Activated CD4-positive, alpha-beta T cell treated with anti-CD3 and anti-CD28 coated beads for 36 hours (primary cell): ENCODE results near the gene LSM2. TPM values are rescaled to one million over a fixed set of nuclear protein-coding genes. Genes with fewer than 3 reads are reported as not detected.

ENCODE experiments used
- ATAC-seq: fragments of 200-7000 bp; cut with Tn5 transposase; one replicate; pipeline ENCODE4 v1.10.0; 2021; ENCODE audit warnings: mild to moderate bottlenecking, moderate library complexity
- CTCF ChIA-PET: fragments of 350-600 bp; sonication (Branson Sonifier 250); formaldehyde crosslinking; loops from one replicate; lab custom pipeline; 2021; ENCODE audit warnings: antibody characterized with exemption; lab: Charles Lee
- POLR2A ChIA-PET: fragments of 350-600 bp; sonication (Branson Sonifier 250); formaldehyde crosslinking; loops from one replicate; lab custom pipeline; 2021; ENCODE audit warnings: antibody characterized with exemption, inconsistent platforms; lab: Charles Lee
- DNase-seq: peaks from one replicate; pipeline ENCODE4 v3.0.0-alpha.2; 2020
- H3K27ac Mint-ChIP-seq: one replicate; pipeline ENCODE4 v1.8.0; 2021; ENCODE audit warnings: mixed read lengths
- H3K27me3 Mint-ChIP-seq: one replicate; pipeline ENCODE4 v1.8.0; 2021; ENCODE audit warnings: mixed read lengths
- H3K36me3 Mint-ChIP-seq: one replicate; pipeline ENCODE4 v1.8.0; 2021; ENCODE audit warnings: low read depth, mixed read lengths
- H3K4me1 Mint-ChIP-seq: one replicate; pipeline ENCODE4 v1.8.0; 2021; ENCODE audit warnings: mixed read lengths
- H3K4me3 Mint-ChIP-seq: one replicate; pipeline ENCODE4 v1.8.0; 2021; ENCODE audit warnings: mild to moderate bottlenecking, moderate library complexity, mixed read lengths
- H3K9me3 Mint-ChIP-seq: one replicate; pipeline ENCODE4 v1.8.0; 2021; ENCODE audit warnings: low read depth, mixed read lengths
- intact Hi-C, 2 experiments: fragments of 100-400 bp; cut with DNase I in 1 of 2; cut with micrococcal nuclease in 1 of 2; formaldehyde crosslinking; loops; one replicate each; pipeline versions ENCODE4 v1.14.2 to v1.15.1; 2022 to 2024; cut with DNase I, micrococcal nuclease
- total RNA-seq, 2 experiments: library from RNA; stranded (reverse); gene quantifications; one replicate each; pipeline ENCODE4 v1.2.3, GENCODE V29; 2021

The LSM2 gene
- total RNA-seq, 2 experiments from 2014 or later, result 112 to 124 TPM

DNA sequence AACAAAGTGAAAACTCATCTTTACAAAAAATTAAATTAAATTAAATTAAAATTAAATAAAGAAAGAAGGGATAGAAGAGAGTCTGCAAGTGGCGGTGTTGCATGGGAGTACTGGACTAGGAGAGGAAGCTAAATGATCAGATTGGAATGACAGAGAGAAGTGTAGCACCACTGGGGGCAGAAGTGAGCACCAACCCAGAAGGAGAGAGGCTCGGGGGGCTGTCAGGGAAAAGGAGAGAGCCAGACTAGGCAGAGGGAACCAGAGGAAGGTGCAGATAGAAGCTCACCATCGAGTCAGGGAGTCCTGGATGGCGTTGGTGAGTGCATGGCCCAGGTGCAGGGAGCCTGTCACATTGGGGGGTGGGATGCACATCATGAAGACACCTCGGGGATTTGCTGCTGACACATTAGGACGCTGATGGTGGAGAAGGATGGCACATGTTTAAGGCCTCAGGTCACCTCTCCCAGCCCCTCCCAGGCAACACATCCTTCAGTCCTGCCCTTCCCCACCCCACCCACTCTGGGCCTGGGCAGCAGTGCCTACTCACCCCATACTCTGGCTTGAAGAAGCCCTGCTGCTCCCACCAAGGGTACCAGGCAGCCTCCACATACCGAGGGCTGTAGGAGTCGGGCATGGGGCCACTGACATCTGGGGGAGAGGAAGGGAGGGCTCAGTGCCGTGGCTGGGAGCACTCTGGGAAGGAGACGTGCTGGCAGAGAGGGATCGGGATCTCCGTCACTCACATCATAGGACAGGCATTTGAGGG, 15.3 kb downstream of the LSM2 start:
- ATAC-seq (no peak), DNase-seq (peak; percentile 64)
- no peaks in the 10 kb centered on the region for H3K9me3 Mint-ChIP-seq
- H3K4me1 Mint-ChIP-seq, result peaks cover 34% of the 10 kb centered on the region
- intact Hi-C loops, result no loop called here
- peaks cover 46% of the 10 kb centered on the region for H3K36me3 Mint-ChIP-seq
- H3K27me3 Mint-ChIP-seq, result no peaks in the 10 kb centered on the region
- ChIA-PET CTCF (interaction anchor here (0.5 to 2.5 kb wide), 21 partner anchors 9 to 245 kb away, joined by 3 to 15 read pairs (median 3); partner anchors contain the start of genes CLIC1, LSM2, MSH5 and VWA7), POLR2A (no interaction called here)
- no peak overlapping the region for H3K4me3 Mint-ChIP-seq
- H3K27ac Mint-ChIP-seq, result no peak overlapping the region

DNA sequence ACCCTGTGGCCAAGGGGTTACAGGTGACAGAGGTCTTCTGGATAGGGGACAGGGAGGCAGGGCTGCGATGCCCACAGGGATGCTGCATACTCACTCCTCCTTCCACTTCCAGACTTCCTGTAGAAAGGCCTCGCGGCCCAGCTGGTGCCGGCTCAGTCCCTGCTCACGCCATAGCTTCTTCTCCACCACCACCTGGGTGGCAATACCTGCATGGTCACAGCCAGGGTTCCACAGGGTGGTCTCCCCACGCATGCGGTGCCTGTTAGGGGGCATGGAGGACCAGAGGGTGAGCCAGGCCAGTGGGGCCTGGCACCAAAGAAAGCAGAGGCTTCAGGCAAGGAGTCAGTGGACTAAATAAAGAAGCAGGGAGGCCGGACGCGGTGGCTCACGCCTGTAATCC, 21.3 kb downstream of the LSM2 start:
- intact Hi-C loops, result no loop called here
- Mint-ChIP-seq H3K36me3 (peaks cover 46% of the 10 kb centered on the region), H3K27me3 (no peaks in the 10 kb centered on the region), H3K4me3 (no peak overlapping the region), H3K4me1 (peaks cover 2% of the 10 kb centered on the region), H3K9me3 (no peaks in the 10 kb centered on the region), H3K27ac (no peak overlapping the region)
- POLR2A ChIA-PET, result interaction anchor here (1.0 kb wide), 1 partner anchor 48 kb away, joined by 3 read pairs; no protein-coding TSS in a partner anchor
- DNase-seq (no peak), ATAC-seq (no peak)
- CTCF ChIA-PET, result interaction anchor here (0.6 to 0.9 kb wide), 3 partner anchors 21 to 991 kb away, joined by 3 read pairs; partner anchors contain the start of gene LSM2

DNA sequence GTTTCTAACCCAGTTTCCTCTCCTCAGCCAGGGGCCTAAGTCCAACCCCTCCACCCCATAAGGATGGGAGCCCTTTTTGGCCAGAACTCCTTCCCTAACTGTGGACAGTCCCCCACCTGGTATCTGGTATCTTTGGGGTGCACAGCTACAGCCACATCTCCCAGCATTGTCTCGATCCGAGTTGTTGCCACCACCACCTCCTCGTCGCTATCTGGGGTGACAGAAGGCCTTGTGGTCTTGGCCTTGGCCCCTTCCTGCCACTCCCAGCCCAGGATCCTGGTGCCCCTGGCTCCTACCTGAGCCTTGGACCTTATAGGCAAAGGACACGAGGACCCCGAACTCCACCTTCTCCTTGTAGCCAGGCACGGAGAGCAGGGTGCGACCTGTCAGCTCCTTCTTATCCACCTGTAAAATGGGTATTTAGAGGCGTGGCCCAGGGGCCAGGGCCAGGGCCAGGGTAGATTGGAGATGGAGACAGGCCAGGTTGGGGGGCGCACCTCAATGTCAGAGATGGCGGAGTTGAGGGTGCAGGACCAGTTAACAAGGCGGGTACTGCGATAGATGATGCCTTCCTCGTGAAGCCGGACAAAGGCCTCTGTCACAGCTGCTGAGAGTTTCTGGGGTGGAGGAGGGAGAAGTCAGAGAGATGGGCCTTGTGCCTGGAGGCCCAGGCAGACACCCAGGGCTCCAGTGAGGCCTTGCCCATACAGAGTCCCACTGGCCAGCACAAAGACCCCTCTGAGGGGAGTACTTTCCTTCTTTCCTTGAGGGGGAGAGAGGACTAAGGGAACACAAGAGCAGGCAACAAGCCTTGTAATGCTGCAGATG, 22.5 kb downstream of the LSM2 start:
- Mint-ChIP-seq H3K27me3 (no peaks in the 10 kb centered on the region), H3K9me3 (no peaks in the 10 kb centered on the region), H3K4me3 (no peak overlapping the region), H3K36me3 (peaks cover 51% of the 10 kb centered on the region), H3K4me1 (peaks cover 2% of the 10 kb centered on the region), H3K27ac (no peak overlapping the region)
- POLR2A ChIA-PET, result interaction anchor here (0.6 to 1.0 kb wide), 2 partner anchors 46 kb away, joined by 3 to 7 read pairs; no protein-coding TSS in a partner anchor
- CTCF ChIA-PET, result interaction anchor here (0.8 kb wide), 1 partner anchor 15 kb away, joined by 3 read pairs; no protein-coding TSS in a partner anchor
- intact Hi-C loops, result no loop called here
- DNase-seq (no peak), ATAC-seq (no peak)

DNA sequence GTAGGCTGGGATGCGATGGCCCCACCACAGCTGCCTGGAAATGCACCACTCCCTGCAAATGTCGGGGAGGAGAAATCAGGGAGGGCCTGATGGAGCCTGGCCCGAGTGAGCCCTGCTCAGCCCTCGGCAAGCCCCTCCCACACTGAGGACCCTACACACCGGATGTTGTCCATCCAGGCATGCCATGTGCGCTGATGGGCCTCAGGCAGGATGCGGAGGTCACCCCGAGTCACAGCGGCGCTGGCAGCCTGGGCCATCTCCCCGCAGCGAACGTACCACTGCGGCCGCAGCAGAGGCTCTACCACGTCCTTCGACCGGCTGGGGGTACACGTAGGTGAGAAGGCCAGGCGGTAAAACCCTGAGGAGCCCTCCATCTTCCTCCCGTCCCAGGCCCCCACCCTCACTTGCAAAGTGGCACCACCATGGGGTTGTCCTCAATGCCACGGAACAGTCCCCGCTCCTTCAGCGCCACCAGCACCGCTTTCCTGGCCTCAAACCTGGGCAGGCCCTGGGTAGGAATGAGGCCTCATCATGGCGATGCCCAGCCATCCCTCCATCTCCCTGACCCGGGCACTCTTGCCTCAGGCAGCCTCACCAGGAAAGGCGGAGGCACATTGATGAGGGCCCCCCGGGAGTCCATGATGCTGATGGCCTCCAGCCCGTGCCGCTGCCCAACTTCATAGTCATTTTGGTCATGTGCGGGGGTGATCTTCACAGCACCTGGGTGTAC, 24.5 kb downstream of the LSM2 start:
- no peak overlapping the region for H3K27ac Mint-ChIP-seq
- H3K4me3 Mint-ChIP-seq, result no peak overlapping the region
- intact Hi-C loops, result no loop called here
- CTCF ChIA-PET, result no interaction called here
- DNase-seq (no peak), ATAC-seq (no peak)
- no peaks in the 10 kb centered on the region for H3K27me3 Mint-ChIP-seq
- no peaks in the 10 kb centered on the region for H3K9me3 Mint-ChIP-seq
- POLR2A ChIA-PET, result no interaction called here
- peaks cover 7% of the 10 kb centered on the region for H3K4me1 Mint-ChIP-seq
- H3K36me3 Mint-ChIP-seq, result peaks cover 56% of the 10 kb centered on the region

DNA sequence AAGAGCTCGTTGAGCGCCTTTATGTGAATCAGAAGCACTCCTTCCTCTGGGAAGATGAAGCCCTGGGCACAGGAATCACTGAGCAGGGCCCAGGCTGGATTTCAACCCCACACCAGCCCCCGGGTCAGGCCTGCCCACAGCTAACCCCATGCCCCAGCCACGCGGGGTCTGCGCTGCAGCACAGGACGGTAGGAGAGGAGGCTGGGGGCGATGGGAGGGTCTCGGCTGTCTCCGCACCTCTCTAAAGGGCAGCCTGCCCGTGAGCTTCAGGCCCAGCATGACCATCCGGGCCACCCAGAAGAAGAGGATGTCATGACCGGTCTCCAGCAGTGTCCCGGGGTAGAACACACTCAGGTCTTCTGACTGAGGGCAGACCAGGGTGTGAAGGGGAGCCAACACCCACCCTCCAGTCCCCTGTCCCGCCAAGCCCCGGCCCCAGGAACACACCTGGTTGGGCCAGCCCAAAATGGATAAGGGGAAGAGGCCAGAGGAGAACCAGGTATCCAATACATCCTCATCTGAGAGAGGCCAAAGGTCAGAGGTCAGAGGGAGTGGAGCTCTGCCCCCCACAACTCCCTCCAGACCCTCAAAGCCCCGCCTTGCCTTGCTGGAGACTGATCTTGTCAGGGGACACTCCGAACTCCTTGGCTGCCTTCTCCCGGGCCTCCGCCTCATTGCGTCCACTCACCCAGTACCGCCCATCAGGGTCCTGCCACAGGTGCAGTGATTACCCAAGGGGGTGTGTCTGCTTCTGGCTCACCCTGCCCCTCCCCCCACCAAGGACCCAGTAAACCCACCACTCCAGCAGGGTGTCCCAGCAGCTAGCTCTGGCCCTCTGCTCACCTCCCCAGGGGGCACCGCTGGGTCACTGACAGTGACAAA, 25.3 kb downstream of the LSM2 start:
- Mint-ChIP-seq H3K36me3 (peaks cover 53% of the 10 kb centered on the region), H3K27ac (no peak overlapping the region), H3K4me3 (no peak overlapping the region), H3K4me1 (peaks cover 15% of the 10 kb centered on the region), H3K27me3 (no peaks in the 10 kb centered on the region), H3K9me3 (no peaks in the 10 kb centered on the region)
- POLR2A ChIA-PET, result no interaction called here
- no peak for DNase-seq
- no peak for ATAC-seq
- CTCF ChIA-PET, result no interaction called here
- intact Hi-C loops, result no loop called here

DNA sequence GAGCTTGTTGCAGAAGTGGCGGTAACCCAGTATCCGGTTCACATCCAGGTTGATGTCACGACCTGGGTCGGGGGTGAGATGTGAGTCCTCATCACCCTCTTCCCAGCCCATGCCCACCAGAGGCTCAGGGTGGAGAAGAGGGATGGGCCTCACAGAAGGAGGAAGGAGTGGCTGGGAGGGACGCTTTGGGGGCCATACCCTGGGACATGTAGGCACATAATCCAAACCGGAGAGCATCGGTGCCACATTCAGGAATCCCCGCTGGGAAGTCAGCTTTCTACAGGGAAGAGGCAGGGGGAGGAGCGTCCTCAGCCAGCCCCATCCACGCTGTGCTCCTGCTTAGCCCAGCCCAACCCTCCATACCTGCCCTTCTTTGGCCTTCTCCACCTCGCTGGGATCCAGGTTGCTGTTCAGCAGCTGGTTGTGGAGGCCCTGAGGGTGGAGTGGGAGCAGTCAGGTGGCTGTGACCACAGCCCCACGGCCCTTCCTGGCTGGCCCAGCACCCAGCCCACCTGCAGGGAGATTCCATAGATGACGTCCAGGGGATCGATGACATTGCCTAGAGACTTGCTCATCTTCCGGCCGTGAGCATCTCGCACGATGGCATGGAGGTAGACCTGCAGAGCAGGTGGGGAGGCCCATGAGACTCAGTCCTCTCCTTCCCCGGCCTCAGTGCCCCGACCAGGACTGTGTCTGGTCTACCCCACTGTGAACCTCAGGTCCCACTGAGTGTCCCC, 26.1 kb downstream of the LSM2 start:
- intact Hi-C loops, result no loop called here
- no peaks in the 10 kb centered on the region for H3K9me3 Mint-ChIP-seq
- ChIA-PET CTCF (interaction anchor here (0.6 kb wide), 1 partner anchor 56 kb away, joined by 3 read pairs; no protein-coding TSS in a partner anchor), POLR2A (no interaction called here)
- no peak overlapping the region for H3K4me3 Mint-ChIP-seq
- H3K4me1 Mint-ChIP-seq, result peaks cover 20% of the 10 kb centered on the region
- DNase-seq, result no peak
- no peak overlapping the region for H3K27ac Mint-ChIP-seq
- no peaks in the 10 kb centered on the region for H3K27me3 Mint-ChIP-seq
- ATAC-seq, result no peak
- H3K36me3 Mint-ChIP-seq, result peaks cover 50% of the 10 kb centered on the region

DNA sequence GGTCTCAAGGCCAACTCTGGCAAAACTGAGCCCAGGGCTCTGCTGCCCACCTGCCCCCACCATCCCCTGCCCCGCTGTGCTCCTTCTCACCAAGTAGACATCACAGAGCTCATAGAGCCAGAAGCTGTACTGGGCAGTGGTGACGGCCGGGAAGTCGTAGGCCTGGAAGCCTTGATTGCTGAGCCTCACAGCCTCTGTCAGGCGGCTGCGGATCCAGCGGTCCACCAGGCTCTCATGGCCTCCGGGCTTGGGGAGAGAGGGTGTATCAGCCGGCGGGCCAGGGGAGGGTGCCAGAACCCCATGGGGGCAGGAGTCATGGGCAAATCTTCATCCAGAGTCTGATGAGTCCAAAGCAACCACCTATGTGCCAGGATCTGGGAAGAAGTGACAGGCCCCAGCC, 26.9 kb downstream of the LSM2 start:
- ATAC-seq (no peak), DNase-seq (no peak)
- CTCF ChIA-PET, result interaction anchor here (0.6 to 1.3 kb wide), 3 partner anchors 10 to 57 kb away, joined by 3 to 5 read pairs (median 3); partner anchors contain the start of gene MPIG6B
- Mint-ChIP-seq H3K27me3 (no peaks in the 10 kb centered on the region), H3K4me1 (peaks cover 24% of the 10 kb centered on the region), H3K36me3 (peaks cover 50% of the 10 kb centered on the region), H3K9me3 (no peaks in the 10 kb centered on the region), H3K4me3 (no peak overlapping the region), H3K27ac (no peak overlapping the region)
- POLR2A ChIA-PET, result no interaction called here
- intact Hi-C loops, result no loop called here

DNA sequence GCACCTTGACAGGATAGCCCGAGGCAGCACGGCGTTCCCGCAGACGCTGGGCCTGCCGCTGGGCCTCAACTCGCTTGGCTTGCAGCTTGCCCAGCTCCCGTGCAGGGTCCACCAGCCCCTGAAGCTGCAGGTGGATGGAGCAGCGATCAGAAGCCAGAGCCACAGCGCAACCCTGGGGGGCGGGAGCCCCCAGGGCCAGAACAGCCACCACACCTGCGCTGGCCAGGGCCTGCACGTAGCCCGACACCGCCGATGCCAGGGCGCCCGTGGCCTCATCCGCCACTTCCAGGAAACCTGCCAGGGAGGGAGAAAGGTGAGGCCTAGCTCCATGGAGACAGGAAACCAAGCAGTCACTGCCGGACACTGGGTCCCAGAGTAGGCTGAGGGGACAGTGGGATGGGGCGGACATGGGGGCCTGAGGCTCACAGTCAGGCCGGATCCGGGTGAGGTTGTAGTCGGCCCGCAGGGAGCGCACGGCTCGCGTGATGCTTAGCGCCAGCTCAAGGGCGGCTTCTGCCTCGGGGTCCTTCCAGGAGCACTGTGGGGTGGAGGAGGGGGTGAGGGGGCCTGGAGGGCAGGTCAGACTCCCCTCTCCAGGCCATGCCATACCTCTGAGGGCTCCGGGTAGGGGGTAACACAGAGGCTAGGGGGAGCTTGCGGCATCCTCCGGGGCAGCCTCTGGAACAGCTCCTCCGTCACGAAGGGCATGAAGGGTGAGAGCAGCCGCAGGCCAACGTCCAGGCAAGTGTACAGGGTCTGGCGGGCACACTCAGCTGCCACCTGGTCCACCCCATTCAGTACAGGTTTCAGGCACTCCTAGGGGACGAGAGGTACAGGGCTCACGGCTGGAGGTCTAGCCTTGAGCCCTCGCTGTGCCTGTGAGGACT, 27.5 kb downstream of the LSM2 start:
- POLR2A ChIA-PET, result no interaction called here
- peaks cover 44% of the 10 kb centered on the region for H3K36me3 Mint-ChIP-seq
- no peak overlapping the region for H3K4me3 Mint-ChIP-seq
- no peaks in the 10 kb centered on the region for H3K9me3 Mint-ChIP-seq
- intact Hi-C loops, result no loop called here
- DNase-seq (no peak), ATAC-seq (no peak)
- CTCF ChIA-PET, result interaction anchor here (0.6 to 1.3 kb wide), 3 partner anchors 10 to 56 kb away, joined by 3 to 5 read pairs (median 3); partner anchors contain the start of gene MPIG6B
- no peak overlapping the region for H3K27ac Mint-ChIP-seq
- H3K27me3 Mint-ChIP-seq, result no peaks in the 10 kb centered on the region
- H3K4me1 Mint-ChIP-seq, result peaks cover 24% of the 10 kb centered on the region

DNA sequence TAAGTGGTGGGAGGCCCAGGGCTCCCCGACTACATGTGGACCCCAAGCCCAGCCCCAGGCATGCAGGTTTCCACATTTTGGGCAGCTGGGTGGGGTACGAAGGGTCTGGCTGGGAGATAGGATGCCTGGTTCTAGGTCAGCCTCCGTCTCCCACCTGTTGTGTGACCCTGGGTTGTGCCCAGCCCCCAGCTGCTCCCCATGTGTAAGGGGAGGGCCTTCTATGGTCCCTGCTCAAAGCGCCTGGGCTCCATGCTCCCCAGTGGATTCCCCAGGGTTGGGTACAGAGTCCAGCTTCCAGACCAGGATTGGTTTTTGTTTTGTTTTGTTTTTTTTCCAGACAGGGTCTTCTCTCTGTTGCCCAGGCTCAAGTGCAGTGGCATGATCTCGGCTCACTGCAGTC, 28.6 kb downstream of the LSM2 start:
- Mint-ChIP-seq H3K27ac (no peak overlapping the region), H3K9me3 (no peaks in the 10 kb centered on the region), H3K27me3 (no peaks in the 10 kb centered on the region), H3K4me3 (no peak overlapping the region), H3K4me1 (peaks cover 27% of the 10 kb centered on the region), H3K36me3 (peaks cover 40% of the 10 kb centered on the region)
- ChIA-PET CTCF (interaction anchor here (0.6 to 1.2 kb wide), 3 partner anchors 20 to 1045 kb away, joined by 3 to 5 read pairs (median 3); no protein-coding TSS in a partner anchor), POLR2A (no interaction called here)
- DNase-seq (no peak), ATAC-seq (no peak)
- intact Hi-C loops, result no loop called here
